H1 (cell line): ENCODE data around the gene TTC32. TPM values are rescaled to one million over a fixed set of nuclear protein-coding genes. Genes with fewer than 3 reads are reported as not detected.

Experiments
- polyA plus RNA-seq, 7 experiments: library from polyadenylated mRNA; depleted of rRNA in 3 of 7; stranded (reverse) in 5 of 7; unstranded in 2 of 7; fragments of >200 nt in 5 of 7; fragments of 200-250 nt in 2 of 7; gene quantifications; 1 replicate in 5 of 7; 2 replicates in 1 of 7; 4 replicates in 1 of 7; pipeline versions ENCODE4 v1.2.1 to v1.2.3, GENCODE V29; 2011 to 2013; ENCODE audit warnings: missing spikeins in 2 of 7, mixed read lengths in 2 of 7
- total RNA-seq: library from RNA; stranded (reverse); fragmentation: NEBNext Ultra II Directional; extraction: Animal tissue kit (Norgen Biotek cat#: 25700); gene quantifications from 2 replicates; pipeline ENCODE4 v1.2.1, GENCODE V29; 2021

Gene TTC32
- total and polyA plus RNA-seq, 2 of the 8 experiments (the other 6 are each of a cell fraction or from before 2014, with no cell fraction given) = 6.8 to 8.7 TPM

Other genes starting within 250 kb of the TTC32 start
- 22.6 and 25.5 TPM in 2 replicates for gene WDR35, start 88.1 kb upstream of the TTC32 start, total RNA-seq
- gene WDR35, start 88.1 kb upstream of the TTC32 start, polyA plus RNA-seq (2011; rRNA removed) = 5.1 and 9.0 TPM in 2 replicates
- 9.7 and 9.9 TPM in 2 replicates for gene MATN3, start 110.7 kb upstream of the TTC32 start, total RNA-seq
- 3.0 TPM in 2 replicates for gene MATN3, start 110.7 kb upstream of the TTC32 start, polyA plus RNA-seq (2011; rRNA removed)
- 187 and 193 TPM in 2 replicates for gene LAPTM4A, start 149.6 kb upstream of the TTC32 start, total RNA-seq
- gene LAPTM4A, start 149.6 kb upstream of the TTC32 start, polyA plus RNA-seq (2011; rRNA removed) = 274 and 419 TPM in 2 replicates